HCT116 (cell line): Measurements from ENCODE around the gene RPS14.

Source experiments
- CBX3 ChIP-seq: IDR thresholded peaks from 2 replicates; pipeline ENCODE4 v1.6.1; 2012; ENCODE audit warnings: low read depth
- CEBPB ChIP-seq: IDR thresholded peaks from 2 replicates; pipeline ENCODE4 v1.6.1; 2012; ENCODE audit warnings: low read depth
- CTCF ChIP-seq, 3 experiments: fragments of 200-600 bp in 1 of 3; sonication (generic) in 1 of 3; IDR thresholded peaks in 2 of 3; conservative IDR thresholded peaks in 1 of 3; 2 replicates each; pipeline ENCODE4 v1.5.1; 2012 to 2017; ENCODE audit warnings: low read depth in 2 of 3, low read length in 2 of 3, antibody characterized with exemption in 1 of 3, borderline replicate concordance in 1 of 3, control low read depth in 1 of 3, mild to moderate bottlenecking in 1 of 3, mixed read lengths in 1 of 3, mixed run types in 1 of 3, moderate library complexity in 1 of 3; ENCODE audit not compliant: insufficient read depth in 1 of 3
- EZH2 ChIP-seq: fragments of 200-600 bp; sonication (generic); IDR thresholded peaks from 2 replicates; pipeline ENCODE4 v1.6.1; 2017; ENCODE audit warnings: antibody characterized with exemption, mixed run types
- EZH2phosphoT487 ChIP-seq: fragments of 200-600 bp; IDR thresholded peaks from 2 replicates; pipeline ENCODE4 v1.6.1; 2018; ENCODE audit warnings: antibody characterized with exemption, borderline replicate concordance
- FOSL1 ChIP-seq: IDR thresholded peaks from 2 replicates; pipeline ENCODE4 v1.6.1; 2012; ENCODE audit warnings: low read depth
- MAX ChIP-seq: IDR thresholded peaks from 2 replicates; pipeline ENCODE4 v1.6.1; 2012
- POLR2A ChIP-seq: IDR thresholded peaks from 2 replicates; pipeline ENCODE4 v1.7.0; 2011; ENCODE audit warnings: borderline replicate concordance; ENCODE audit not compliant: insufficient read depth, insufficient read length; ENCODE audit errors: extremely low read depth
- RAD21 ChIP-seq: IDR thresholded peaks from 2 replicates; pipeline ENCODE4 v1.6.1; 2012; ENCODE audit warnings: low read depth, mild to moderate bottlenecking
- REST ChIP-seq: IDR thresholded peaks from 2 replicates; pipeline ENCODE4 v1.6.1; 2012; ENCODE audit warnings: low read depth
- SRF ChIP-seq: IDR thresholded peaks from 2 replicates; pipeline ENCODE4 v1.6.1; 2012; ENCODE audit warnings: low read depth
- TCF7L2 ChIP-seq: IDR thresholded peaks from 2 replicates; pipeline ENCODE4 v1.7.0; 2011; ENCODE audit warnings: borderline replicate concordance, inconsistent platforms; ENCODE audit not compliant: insufficient read depth, insufficient read length; ENCODE audit errors: extremely low read depth
- YY1 ChIP-seq: IDR thresholded peaks from 2 replicates; pipeline ENCODE4 v1.6.1; 2011; ENCODE audit warnings: low read length, low read depth, moderate library complexity, mild to moderate bottlenecking; ENCODE audit not compliant: insufficient replicate concordance; ENCODE audit errors: extremely low read depth
- ZNF274 ChIP-seq: fragments of 200-500 bp; sonication (Bioruptor generic); IDR thresholded peaks from 2 replicates; pipeline ENCODE4 v1.6.1; 2014; ENCODE audit warnings: mild to moderate bottlenecking, low read depth, low read length, inconsistent platforms

- TF ChIP-seq FOSL1, result no peak
- no peak for TF ChIP-seq MAX
- no peak for TF ChIP-seq RAD21
- TF ChIP-seq CTCF (IDR thresholded peaks at IDR 0.05 in 2 of 3, conservative IDR thresholded peaks at IDR 0.05 in 1 of 3; ENCODE audit: borderline replicate concordance in 1 of 3, insufficient read depth in 1 of 3, low read depth in 2 of 3, low read length in 2 of 3), result no peak
- TF ChIP-seq POLR2A, result no peak
- TF ChIP-seq SRF, result no peak
- no peak for TF ChIP-seq TCF7L2
- no peak for TF ChIP-seq CEBPB
- no peak for TF ChIP-seq REST
- TF ChIP-seq EZH2, result no peak
- TF ChIP-seq EZH2phosphoT487, result no peak
- TF ChIP-seq ZNF274, result no peak
- TF ChIP-seq YY1, result no peak
- TF ChIP-seq CBX3, result no peak
Observed at GRCh38 chr5:150468206-150468605, 18.7 kb upstream of the RPS14 start.
